Loucy (cell line): ENCODE measurements around the gene UBAP1.

Experiments used
- EZH2phosphoT487 ChIP-seq: fragments of 200-600 bp; IDR thresholded peaks from 2 replicates; pipeline ENCODE4 v1.6.1; 2018; ENCODE audit warnings: antibody characterized with exemption, mild to moderate bottlenecking, moderate library complexity, borderline replicate concordance
- TF ChIP-seq, protein P1 (sequence below): fragments of 200-600 bp; sonication (generic); conservative IDR thresholded peaks from 2 replicates; pipeline ENCODE4 v1.5.1; 2014; ENCODE audit warnings: mild to moderate bottlenecking, antibody characterized with exemption, low read length

GRCh38 chr9:34227445-34227844, 48.6 kb downstream of the UBAP1 start:
- TF ChIP-seq, protein P1, sequence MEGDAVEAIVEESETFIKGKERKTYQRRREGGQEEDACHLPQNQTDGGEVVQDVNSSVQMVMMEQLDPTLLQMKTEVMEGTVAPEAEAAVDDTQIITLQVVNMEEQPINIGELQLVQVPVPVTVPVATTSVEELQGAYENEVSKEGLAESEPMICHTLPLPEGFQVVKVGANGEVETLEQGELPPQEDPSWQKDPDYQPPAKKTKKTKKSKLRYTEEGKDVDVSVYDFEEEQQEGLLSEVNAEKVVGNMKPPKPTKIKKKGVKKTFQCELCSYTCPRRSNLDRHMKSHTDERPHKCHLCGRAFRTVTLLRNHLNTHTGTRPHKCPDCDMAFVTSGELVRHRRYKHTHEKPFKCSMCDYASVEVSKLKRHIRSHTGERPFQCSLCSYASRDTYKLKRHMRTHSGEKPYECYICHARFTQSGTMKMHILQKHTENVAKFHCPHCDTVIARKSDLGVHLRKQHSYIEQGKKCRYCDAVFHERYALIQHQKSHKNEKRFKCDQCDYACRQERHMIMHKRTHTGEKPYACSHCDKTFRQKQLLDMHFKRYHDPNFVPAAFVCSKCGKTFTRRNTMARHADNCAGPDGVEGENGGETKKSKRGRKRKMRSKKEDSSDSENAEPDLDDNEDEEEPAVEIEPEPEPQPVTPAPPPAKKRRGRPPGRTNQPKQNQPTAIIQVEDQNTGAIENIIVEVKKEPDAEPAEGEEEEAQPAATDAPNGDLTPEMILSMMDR: no peak
- TF ChIP-seq EZH2phosphoT487: no peak
